ENCODE results near the gene ATP23.

ATP23 gene

GRCh38 chr12:57896434-57897201 is 44.7 kb upstream of the ATP23 start:
- no peak for TF ChIP-seq CTCF (IDR thresholded peaks at IDR 0.05; ENCODE audit: low read depth, low read length)
- H3K4me3 ChIP-seq (ENCODE audit: low read depth, low read length) = peak overlapping the region; percentile 53

- no peak for TF ChIP-seq CTCF (IDR thresholded peaks at IDR 0.05; ENCODE audit: low read depth, low read length)
- no peak overlapping the region; the same call in 1 of the 2 replicates for H3K4me3 ChIP-seq (ENCODE audit: low read depth, low read length)
Measured at GRCh38 chr12:57897286-57897974, 43.9 kb upstream of the ATP23 start.

GRCh38 chr12:57898308-57898970 is 42.9 kb upstream of the ATP23 start:
- TF ChIP-seq CTCF (IDR thresholded peaks at IDR 0.05; ENCODE audit: low read depth, low read length) = no peak
- no peak overlapping the region for H3K4me3 ChIP-seq (ENCODE audit: low read depth, low read length)

- H3K4me3 ChIP-seq (ENCODE audit: low read depth, low read length) = no peak overlapping the region
- TF ChIP-seq CTCF (IDR thresholded peaks at IDR 0.05; ENCODE audit: low read depth, low read length) = no peak
Measured at GRCh38 chr12:57899010-57899662, 42.2 kb upstream of the ATP23 start.

- TF ChIP-seq CTCF (IDR thresholded peaks at IDR 0.05; ENCODE audit: low read depth, low read length) = no peak
Measured at GRCh38 chr12:57902478-57902969, 38.8 kb upstream of the ATP23 start.

GRCh38 chr12:57904426-57904825 is 36.9 kb upstream of the ATP23 start:
- H3K4me3 ChIP-seq (ENCODE audit: low read depth, low read length) = no peak overlapping the region
- TF ChIP-seq CTCF (IDR thresholded peaks at IDR 0.05; ENCODE audit: low read depth, low read length) = no peak

More at GRCh38 chr12:57902478-57902969, 38.8 kb upstream of the ATP23 start:
- H3K4me3 ChIP-seq (ENCODE audit: low read depth, low read length) = no peak overlapping the region

Measured in WI38 (cell line).